Tracheal epithelial cell (primary cell): ENCODE results near the gene SPDYE18. TPM values are rescaled to one million over a fixed set of nuclear protein-coding genes. Genes with fewer than 3 reads are reported as not detected.

Experiments used
- total RNA-seq: library from RNA; depleted of rRNA; stranded (reverse); fragments of >200 nt; gene quantifications from 2 replicates; pipeline ENCODE4 v1.2.1, GENCODE V29; 2014

SPDYE18 gene, protein sequence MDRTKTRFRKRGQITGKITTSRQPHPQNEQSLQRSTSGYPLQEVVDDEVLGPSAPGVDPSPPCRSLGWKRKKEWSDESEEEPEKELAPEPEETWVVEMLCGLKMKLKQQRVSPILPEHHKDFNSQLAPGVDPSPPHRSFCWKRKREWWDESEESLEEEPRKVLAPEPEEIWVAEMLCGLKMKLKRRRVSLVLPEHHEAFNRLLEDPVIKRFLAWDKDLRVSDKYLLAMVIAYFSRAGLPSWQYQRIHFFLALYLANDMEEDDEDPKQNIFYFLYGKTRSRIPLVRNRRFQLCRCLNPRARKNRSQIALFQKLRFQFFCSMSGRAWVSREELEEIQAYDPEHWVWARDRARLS
- not detected in 2 replicates for total RNA-seq

DNA sequence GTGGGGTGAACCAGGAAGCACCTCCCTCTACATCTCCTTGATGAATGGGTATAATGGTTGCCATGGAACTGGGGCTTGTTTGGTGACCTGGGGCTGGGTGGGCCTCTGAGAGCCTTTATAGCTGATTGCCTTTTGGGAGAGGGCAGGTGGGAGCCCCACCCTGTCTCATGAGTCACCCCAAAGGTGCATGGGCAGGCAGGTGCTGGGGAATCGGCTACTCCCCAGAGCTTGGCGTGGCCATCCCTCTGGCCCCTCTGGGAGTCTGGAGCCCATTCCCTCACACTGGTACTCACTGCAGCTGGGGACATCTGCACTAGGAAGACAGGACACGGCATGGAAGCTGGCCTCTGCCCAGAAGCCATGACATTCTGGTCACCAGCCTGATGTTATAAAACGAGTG, at the start of gene SPDYE18:
TSS of gene SPDYE18 (minus strand) at position 2 of the 400 bp plus-strand sequence. CDS start 2,046 bp downstream, outside the sequence.

DNA sequence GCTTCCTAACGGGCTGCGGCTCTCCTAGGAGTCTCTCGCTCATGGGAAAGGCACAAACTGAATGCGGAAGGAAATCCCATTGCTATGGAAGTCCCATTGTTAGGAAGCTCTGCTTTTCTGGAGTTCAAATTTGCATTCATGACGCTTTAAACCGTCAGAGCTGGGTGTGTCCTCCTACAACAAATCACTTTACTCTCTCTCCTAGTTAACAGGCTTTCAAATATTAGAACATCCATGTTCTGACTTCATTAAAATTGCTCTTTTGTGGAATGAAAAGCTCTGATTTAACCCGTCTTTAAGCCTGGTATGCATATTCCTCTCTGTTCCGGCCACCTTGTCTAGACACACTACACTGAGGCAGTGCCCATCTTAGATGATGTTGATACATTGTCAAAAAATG, 30.1 kb downstream of the SPDYE18 start, which contains the start of gene SPDYE17:
TSS of gene SPDYE17 (minus strand) at position 101 of the 400 bp plus-strand sequence. CDS start 1,791 bp downstream, outside the sequence.

Other genes with a start within 250 kb of the SPDYE18 start
- not detected in 2 replicates for gene SPDYE17, start 30.2 kb downstream of the SPDYE18 start, total RNA-seq
- gene CCDC146, start 60.1 kb upstream of the SPDYE18 start, total RNA-seq: 3.6 and 3.9 TPM in 2 replicates
- not detected in 2 replicates for gene FGL2, start 137.3 kb upstream of the SPDYE18 start, total RNA-seq